GM18861 (cell line): ENCODE results near the gene PCSK6.

Experiments used
- ATAC-seq: cut with Tn5 transposase; IDR thresholded peaks from one replicate; pipeline ENCODE4 v1.9.1; 2021; ENCODE audit not compliant: unreplicated experiment

Gene PCSK6

GRCh38 chr15:101489599-101490407, at the start of gene PCSK6:
TSS of gene PCSK6 (minus strand) at chr15:101489707. CDS start at chr15:101489670, 37 bp downstream.
- ATAC-seq = no peak

GRCh38 chr15:101538996-101539395, 49.5 kb upstream of the PCSK6 start:
- ATAC-seq = no peak

- ATAC-seq = no peak
Measured at GRCh38 chr15:101538177-101538576, 48.7 kb upstream of the PCSK6 start.

- ATAC-seq = no peak
Measured at GRCh38 chr15:101537483-101538080, 48.1 kb upstream of the PCSK6 start.

GRCh38 chr15:101536875-101537405, 47.4 kb upstream of the PCSK6 start:
- no peak for ATAC-seq

- ATAC-seq = no peak
Measured at GRCh38 chr15:101536166-101536874, 46.8 kb upstream of the PCSK6 start.

GRCh38 chr15:101535170-101535902, 45.8 kb upstream of the PCSK6 start:
- no peak for ATAC-seq

GRCh38 chr15:101534376-101534970, 45.0 kb upstream of the PCSK6 start:
- no peak for ATAC-seq

GRCh38 chr15:101533371-101534140, 44.0 kb upstream of the PCSK6 start:
- ATAC-seq = no peak

- no peak for ATAC-seq
Measured at GRCh38 chr15:101532865-101533264, 43.4 kb upstream of the PCSK6 start.

GRCh38 chr15:101531170-101531569, 41.7 kb upstream of the PCSK6 start:
- ATAC-seq = no peak

- ATAC-seq = no peak
Measured at GRCh38 chr15:101530224-101530958, 40.9 kb upstream of the PCSK6 start.

GRCh38 chr15:101528917-101529299, 39.4 kb upstream of the PCSK6 start:
- no peak for ATAC-seq

GRCh38 chr15:101528108-101528916, 38.8 kb upstream of the PCSK6 start:
- ATAC-seq = no peak

- no peak for ATAC-seq
Measured at GRCh38 chr15:101526890-101527289, 37.4 kb upstream of the PCSK6 start.

GRCh38 chr15:101526442-101526841, 36.9 kb upstream of the PCSK6 start:
- no peak for ATAC-seq

- no peak for ATAC-seq
Measured at GRCh38 chr15:101526021-101526420, 36.5 kb upstream of the PCSK6 start.

GRCh38 chr15:101525087-101525669, 35.7 kb upstream of the PCSK6 start:
- no peak for ATAC-seq
